GM18951 (cell line): ENCODE measurements around the gene DHFR2.

Experiments
- POLR2A ChIP-seq: IDR thresholded peaks from 4 replicates; pipeline ENCODE4 v1.6.1; 2011; ENCODE audit warnings: mild to moderate bottlenecking; ENCODE audit not compliant: insufficient read length, insufficient read depth; ENCODE audit errors: extremely low read depth
- in situ Hi-C: fragments of 300-500 bp; cut with MboI; formaldehyde crosslinking; loops from one replicate; pipeline ENCODE4 v1.12.0; 2022; ENCODE audit warnings: low sequenced_read_pairs, mixed read lengths, inconsistent platforms; ENCODE audit not compliant: unreplicated experiment

DHFR2 gene

DNA sequence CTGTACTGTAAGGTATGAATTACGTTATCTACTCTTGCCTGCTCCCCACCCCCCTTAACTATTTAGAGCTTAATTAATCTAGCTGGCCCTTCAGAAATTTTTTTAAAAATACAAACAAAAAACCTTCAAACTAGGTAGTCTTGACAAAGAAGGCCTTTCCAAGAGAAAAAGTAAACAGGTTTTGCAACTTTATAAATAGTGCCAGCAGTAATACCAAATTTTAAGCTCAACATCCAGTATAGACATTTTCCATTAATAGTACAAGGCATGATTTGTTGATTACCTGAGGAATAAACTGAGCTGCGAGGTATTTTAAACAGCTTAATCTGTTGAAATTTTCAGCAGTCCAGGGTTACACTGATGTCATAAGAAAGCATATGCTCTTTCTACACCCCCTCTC, 54.5 kb downstream of the DHFR2 start:
- in situ Hi-C loops = no loop called here
- no peak for TF ChIP-seq POLR2A
